Measurements from ENCODE around the gene SLC18A2.

Gene SLC18A2

DNA sequence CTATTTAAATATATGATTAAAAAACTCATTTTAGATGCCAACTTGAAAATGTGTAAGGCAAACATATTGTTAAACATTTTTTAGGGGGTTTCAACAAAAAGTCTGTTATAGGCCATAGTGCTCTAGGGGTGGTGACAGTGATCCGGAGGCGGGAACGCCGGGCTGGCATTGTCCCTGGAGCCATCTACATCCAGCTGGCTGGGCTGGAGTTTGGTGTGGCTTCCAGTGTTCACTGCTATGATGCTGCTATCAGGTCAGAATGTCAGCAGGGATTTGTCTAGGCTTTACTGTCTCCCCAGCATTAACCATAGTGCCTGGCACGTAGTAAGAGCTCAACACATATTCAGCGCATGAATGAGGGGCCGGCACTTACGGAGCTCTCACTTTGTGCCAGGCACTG is 1.9 kb upstream of the SLC18A2 start:
- no peak for DNase-seq

DNA sequence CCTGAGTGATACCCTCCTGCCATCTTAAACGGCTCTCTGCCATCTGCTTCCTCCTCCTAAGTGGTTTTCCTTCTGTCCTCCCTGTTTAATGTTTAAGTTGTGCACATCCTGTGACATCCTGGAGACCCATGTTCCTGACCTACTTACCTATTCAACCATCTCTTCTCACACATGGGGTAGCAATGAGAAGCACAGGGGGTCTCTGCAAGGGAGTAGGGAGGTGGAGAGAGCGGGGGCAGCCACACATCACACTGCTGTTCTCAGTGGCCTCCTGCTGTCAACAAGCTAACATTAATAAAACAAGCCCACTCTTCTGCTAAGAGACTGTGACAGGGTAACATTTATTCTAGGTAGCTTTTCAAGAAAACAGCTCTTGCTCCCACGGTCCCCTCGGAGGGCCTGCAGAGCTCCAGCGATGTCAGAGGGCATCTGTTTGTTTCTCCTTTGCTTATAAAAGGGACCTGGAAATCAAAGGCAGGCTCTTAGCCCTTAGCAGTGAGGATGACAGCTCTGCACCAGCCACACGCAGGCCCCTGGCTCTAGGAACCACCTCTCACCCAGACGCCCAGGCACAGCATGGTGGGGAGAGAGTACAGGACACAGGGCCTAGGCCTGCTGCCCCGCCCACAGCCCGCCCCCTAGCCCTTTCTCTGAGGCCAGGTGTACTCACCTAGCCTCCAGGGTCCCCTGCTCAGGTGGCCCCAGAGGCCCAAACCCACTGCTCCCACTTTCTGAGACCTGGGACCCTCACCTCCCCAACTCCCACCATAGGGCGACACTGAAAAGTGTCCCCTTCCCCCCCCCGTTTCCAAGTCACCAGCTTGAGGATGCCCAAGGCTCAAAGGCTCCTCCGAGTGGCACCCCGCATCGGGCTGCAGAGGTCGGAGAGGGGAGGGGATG is 943 bp upstream of the SLC18A2 start:
- no peak for DNase-seq

DNA sequence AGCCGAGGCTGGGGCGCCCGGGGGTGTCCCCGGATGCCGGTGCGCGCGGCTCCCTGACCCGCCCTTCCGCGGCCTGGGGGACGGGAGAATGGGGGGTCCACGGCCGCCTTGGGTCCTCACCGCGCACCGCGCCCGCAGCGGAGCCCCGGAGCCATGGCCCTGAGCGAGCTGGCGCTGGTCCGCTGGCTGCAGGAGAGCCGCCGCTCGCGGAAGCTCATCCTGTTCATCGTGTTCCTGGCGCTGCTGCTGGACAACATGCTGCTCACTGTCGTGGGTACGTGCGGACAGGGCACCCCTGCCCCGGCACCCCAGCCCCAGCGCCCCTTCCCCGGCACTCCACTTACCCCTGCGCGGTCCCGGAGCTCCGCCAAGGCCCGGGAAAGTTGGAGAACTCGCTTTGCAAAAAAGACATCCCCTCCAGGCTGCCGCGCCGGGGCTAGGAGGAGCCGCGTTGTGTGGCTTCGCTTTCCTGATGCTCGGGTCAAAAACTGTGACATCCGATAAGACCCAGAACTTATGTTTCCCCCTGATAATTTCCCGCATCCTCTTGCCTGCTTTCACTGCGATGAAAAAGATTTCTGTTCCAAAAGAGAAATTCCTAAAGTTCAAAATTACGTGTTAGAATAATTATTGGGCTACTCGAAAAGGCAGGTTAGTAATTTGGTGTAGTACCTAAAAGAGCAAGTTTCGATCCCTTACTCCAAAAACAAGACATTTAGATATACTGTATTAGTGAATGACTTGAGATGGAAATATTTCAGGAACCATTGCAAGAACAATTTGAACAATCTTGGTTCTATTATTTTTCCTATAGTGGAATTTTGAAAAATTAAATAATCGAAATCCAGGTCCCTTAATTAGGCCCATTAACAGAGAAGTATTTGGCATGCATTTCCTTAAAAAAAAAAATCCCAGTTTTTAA is 888 bp downstream of the SLC18A2 start:
- DNase-seq = no peak

DNA sequence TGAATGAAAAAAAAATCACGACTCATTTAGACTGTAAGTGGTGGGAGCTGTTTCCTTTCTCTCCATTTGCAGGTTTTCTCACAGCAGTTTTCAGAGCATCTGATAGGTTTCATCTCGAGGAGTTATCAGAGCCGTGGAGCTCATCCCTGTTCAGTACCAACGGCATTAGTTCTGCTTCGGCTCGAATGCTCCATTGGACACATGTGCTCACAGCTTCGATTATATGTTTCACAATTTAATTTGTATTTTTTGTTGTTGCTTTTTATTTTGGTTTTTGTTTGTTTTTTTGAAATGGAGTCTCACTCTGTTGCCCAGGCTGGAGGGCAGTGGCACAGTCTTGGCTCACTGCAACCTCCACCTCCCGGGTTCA is 1.5 kb downstream of the SLC18A2 start:
- DNase-seq = no peak

DNA sequence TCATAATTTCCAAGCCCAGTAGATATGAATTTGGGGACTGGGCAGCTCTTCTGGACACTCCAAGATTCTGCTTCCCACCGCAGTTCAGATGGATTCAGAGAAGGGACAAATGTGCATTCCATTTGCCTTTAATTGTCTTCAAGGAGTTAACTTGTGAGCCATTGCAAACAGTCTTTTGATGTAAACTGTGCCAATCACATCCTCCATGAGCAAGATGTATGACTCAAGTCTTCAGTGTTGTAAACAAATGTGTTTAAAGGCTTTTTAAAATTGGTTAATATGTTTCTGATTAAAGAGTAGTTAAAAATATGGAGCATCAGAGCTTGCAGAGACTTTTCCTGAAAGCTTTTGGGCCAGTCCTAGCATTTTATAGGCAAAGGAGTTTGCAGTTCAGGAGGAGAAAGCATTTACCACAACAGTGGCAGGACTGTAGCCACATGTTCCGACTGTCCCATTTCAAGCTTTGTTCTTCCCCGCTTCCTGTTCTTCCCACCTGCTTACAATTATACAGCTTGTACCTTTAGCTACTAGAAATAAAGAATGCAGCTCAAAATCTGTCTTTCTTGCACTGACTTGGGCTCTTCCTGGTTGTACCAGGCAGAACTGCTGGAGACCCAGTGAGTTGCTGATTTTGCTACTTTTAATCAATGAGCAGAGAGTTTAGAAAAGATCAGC is 6.2 kb downstream of the SLC18A2 start:
- DNase-seq = no peak

DNA sequence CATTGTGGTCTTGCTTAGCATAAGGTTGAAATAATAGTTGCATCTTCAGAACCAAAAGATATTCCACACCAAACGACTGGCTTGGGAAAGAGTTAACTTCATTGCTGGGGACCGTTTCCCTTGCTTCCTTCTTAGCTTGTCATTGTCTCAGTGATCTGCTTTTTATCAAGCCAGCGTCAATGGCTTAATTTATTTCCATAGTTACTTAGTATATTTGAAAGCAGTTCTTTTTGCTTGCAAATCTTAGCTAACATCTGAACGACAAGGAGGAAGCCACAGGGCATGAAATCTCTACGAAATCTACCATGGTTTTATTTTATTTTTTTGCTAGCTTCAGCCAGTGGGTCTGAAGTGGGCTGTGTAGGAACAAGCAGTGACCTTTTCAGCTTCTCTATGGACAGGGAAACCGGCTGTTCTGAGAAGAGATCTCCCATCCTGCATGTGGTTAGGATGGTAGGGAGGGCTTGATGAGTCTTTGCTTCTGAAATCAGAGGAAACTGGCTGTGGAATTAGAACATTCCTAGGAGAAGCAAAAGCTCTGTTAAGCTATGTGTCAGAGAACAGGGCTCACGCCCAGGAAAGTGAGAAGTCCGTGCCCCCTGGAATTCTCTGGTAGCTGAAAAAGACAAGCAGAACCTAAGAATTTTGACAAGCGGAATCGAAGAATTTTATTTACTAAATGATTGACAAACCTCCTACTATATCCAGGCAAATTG is 8.0 kb downstream of the SLC18A2 start:
- no peak for DNase-seq

DNA sequence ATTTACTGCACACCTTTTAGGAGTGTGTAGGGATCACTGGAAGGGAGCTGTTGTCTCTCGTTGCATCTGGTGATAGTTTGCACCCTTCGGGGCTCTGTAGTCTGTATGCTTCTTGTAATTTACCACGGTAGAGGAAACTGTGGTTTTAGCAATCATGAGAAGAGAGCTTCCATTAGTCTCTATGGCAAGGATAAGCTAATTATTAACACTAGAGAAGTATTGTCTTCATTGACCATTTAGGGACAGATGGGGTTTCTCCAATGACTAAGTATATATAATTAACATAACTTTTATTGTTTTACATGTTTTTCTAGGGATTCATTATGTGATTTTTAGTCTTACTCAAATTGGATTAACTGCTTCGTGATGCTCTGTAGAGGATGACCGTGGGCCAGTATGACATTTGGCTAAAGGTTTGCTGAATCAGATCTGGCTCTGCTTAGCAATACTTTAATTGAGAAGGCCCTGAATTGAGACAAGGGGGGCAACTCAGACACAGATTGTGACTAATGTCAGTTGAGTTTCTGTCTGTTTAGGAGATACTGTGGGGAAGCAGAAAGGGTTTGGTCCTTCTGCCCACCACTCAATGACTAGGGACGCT is 8.7 kb downstream of the SLC18A2 start:
- no peak for DNase-seq

DNA sequence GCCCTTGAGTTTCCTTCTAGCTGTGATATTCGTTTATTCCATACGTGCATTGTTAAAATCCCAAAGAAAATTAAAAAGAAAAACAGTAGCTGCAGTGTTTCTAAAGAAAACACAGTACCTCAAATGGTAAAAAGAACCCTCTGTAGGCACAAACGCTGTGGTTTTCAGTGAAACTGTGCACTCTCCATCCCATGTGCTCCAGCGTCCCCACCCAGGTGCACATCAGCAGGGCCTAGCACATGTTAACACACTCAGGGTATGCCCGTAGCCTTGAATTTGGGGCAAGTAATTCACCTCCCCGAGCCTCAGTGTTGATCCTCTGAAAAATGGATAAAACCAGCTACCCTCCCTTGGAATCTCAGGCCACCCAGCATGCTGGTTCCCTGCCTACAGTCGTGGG is 9.5 kb downstream of the SLC18A2 start:
- no peak for DNase-seq

DNA sequence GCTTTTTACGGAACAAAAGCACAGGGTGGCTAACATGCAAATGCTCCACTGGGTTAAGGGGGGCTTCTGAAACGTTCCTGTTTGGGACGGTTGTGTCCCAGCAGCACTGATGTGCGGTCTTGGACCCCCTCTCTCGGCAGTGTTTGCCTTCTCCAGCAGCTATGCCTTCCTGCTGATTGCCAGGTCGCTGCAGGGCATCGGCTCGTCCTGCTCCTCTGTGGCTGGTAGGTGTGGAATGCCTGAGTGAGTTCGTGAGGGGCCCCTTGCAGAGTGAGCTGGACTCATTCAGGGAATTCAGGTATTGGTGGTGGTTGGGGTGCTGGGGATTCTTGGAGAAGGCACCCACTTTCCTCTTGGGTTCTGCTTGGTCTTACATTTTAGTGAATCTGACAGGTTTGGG is 13.0 kb downstream of the SLC18A2 start:
- no peak for DNase-seq

DNA sequence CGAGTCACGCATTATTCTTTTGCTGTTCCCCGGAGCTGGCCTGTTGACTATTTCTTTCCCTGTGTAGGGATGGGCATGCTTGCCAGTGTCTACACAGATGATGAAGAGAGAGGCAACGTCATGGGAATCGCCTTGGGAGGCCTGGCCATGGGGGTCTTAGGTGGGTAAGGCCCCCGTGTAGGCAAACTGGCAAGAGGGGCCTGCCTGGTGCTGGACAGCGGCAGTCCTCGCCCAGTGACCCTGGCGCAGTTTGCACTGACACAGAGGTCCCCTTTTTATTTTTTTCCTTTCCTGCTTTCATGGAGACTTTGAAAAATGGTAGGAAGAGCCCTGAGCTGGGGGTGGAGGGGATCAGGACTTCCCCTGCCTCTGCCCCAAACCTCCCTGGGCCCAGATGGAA is 13.4 kb downstream of the SLC18A2 start:
- DNase-seq = no peak

DNA sequence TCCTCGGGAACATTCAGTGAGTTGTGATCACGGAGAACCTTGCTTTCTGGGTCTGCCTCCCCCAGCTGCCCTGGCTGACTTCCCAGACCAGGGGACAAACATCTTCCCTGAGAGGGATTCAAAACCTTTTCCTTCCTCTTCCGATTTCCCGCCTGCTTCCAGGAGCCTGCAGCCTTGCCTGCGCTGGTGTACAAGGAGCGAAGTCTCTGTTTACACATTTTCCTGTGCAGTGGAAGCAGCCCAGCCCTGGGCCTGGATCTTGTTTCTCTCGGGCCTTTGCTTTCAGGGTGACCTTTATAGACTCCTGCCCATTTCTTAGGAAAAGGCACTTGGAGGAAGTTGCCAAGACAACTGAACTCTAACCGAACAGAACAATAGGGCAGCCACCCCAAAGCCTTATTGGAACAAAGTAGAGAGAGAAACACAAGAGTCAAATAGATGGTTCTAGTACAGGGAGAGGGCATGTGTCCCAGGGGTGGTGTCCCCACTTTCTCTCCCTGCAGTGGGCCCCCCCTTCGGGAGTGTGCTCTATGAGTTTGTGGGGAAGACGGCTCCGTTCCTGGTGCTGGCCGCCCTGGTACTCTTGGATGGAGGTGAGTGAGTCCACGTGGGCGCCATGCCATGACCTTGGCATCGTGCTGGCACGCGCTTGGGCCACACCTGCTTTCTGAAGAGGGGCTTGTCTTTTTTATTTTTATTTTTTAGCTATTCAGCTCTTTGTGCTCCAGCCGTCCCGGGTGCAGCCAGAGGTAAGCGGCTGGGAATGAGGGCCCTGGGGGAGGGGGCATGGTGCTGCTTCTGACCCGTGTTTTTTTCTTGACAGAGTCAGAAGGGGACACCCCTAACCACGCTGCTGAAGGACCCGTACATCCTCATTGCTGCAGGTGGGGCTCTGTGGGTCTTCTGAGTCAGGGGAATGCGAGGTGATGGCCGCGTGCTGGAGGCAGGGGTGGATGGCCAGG is 14.1 kb downstream of the SLC18A2 start:
- no peak for DNase-seq

DNA sequence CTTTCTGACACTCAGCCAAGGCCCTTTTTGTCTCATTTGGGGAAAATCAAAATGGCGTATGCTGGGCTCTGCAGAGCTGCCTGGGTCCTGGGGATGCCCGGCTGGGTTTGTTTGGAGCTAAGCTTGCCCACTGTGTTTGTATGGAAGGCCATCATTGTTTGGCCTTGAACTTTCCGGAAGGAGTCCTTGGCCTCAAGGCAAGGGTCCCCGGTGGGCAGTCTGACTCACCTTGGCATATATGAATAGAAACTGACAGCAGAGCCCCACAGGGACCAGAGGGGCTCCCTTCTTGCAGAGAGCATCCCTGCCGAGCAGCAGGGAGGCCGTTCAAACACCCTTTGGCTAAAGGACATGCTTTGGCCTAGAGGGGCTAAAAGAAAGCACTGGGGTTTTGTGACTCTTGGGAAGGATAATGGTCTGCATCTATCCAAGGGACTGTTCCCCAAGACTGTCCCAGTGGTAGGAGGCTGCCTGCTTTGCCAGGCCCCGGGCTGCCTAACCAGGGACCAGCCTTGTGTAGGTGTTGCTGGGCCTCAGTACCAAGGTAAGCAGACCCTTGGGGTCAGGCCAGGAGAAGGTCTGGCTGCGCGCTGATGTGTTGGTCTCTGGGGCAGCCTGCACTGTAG is 15.0 kb downstream of the SLC18A2 start:
- no peak for DNase-seq

DNA sequence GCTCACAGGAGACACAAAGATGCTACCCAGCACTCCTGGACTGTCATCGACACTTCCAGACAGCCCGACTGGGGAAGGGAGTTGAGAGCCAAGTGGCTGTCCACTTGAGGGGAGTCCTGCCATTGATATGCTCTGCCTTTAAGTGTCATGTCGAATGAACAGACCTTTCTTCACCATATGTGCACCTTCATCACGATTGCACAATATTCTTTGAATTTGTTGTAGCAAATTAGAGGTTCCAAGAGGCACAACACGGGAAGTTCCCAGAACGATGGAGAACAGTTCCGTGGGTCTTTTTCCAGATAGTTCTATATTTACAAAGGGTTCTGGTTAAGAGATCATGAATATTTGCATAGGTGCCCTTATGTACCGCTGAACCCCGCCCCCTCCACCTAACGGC is 16.0 kb downstream of the SLC18A2 start:
- DNase-seq = no peak

DNA sequence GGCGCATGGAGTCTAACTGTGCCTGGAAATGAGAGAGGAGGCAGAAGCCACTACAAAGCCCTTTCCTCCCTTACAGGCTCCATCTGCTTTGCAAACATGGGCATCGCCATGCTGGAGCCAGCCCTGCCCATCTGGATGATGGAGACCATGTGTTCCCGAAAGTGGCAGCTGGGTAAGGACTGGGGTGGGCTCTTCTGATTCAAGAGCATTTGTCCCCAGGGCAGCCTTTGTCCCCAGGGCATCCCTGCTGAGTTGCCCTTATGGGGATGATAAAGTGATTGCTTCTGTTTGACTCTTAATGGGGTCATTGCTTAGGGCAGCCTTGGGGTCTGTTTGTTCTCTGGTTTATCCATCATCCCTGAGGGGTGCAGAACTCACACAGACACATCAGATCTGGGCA is 16.8 kb downstream of the SLC18A2 start:
- DNase-seq = no peak

DNA sequence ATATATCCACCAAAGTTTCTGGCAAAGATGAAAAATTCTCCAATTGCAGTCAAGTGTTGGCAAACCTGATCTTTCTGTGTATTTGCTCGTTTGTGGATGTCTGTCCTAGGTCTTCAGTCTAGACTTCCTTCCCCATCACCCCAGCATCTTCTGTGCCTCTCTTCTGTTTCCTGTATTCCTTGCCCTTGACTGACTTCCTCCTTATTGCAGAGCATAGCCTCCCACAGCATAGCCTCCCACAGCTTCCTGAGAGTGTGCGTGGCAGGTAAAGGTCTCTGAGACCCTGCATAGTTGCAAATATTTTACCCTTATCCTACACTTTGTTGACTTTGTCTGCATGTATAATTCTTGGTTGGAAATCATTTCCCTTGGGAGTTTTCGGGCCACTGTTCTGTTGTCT is 18.4 kb downstream of the SLC18A2 start:
- no peak for DNase-seq

DNA sequence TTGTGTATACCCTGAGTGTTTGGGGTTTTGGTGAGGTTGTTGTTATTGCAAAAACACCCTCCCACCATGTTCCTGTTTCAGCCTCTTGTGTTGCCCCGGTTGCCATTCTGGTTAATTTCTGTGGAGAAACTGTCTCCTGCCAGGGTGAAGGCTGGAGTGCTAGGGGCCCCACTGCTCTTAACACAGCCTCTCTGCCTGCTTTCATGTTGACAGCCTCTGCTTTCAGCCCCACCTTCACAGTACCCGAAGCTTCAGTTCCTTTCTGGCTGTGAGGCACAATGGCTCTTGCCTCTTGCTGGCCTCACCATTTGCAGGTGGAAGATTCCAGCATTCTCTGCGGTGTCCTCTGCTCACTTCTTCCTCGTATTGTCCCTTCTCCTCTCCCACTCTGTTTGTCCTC is 19.2 kb downstream of the SLC18A2 start:
- no peak for DNase-seq

DNA sequence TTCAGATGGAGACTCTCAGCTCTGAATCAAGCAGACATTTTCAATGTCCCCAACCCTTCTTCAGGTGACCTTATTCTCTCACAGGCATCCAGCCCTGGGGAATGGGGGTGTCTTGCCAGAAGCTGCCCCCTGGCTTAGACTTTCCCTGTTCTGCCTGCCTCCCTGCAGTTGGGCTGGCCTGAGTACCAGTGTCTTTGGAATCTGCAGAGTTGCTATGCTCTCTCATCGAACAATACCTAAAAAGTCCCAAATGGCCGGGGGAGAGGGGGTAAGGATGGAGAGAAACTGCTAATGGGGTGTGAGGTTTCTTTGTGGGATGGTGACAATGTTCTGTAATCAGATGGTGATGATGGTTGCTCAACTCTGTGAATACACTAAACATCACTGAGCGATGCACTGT is 20.6 kb downstream of the SLC18A2 start:
- no peak for DNase-seq

DNA sequence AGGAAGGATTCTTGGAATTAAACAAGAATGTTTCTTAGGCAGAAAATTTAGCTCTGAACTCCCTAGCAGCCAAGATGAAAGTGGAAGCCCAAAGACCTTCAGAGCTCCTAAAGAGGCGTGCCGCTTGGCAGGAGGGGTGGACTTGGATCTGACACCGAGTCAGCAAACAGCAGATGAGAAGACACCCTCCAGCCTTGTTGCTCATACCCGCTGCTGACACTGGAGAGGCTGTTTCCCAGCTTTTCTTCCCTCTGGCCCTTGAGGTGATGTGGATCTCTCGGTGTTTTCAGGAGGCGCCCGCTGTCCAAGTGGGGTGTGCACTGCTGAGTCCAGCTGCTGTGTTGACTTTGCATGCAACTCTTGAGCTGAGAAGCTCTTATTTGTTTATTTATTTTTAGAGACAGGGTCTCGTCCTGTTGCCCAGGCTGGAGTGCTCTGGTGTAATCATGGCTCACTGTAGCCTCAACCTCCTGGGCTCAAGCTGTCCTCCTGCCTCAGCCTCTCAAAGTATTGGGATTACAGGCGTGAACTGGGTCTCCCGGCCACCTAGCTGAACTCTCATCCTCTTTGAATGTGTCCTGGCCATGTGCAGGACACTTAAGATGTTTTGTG is 21.5 kb downstream of the SLC18A2 start:
- no peak for DNase-seq

DNA sequence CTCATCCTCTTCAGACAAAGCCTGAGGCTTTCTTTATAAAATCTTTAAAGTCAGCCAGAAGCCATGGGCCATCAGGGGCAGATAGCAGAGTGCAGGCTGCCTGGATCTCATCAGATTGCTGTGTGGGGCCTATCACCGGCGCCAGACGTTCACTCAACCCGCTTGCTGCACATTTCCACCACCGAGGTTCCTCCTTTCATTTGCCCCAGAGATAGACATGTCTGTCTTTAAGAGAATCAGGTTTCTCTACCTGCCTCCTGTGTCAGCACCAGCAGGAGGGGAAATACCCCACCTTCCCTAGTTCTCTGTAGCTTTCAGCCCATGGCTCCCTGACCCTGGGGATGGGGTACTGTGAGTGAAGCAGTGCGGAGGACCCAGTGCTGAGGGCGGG is 22.0 kb downstream of the SLC18A2 start:
- no peak for DNase-seq

DNA sequence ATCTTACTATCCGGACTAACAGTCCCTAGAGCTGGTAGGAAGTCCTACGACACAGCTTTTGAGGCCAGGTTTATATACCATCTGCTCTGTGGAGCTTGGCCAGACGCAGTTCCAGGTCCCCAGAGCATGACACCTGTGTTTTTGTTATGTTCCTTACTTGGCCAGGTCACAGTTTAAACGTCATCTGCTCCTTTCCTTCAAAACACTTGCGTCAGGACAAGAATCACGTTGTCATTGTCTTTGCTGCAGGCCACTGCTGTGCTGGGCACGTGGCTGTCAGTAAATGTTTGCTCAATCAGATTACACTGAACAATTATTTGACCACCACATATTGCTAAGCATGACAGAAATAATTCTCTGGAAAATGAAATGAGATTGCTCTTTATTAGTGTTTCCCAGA is 23.9 kb downstream of the SLC18A2 start:
- DNase-seq = no peak
